HEK293T (cell line): ENCODE measurements around the gene UBE4A.

ENCODE experiments used
- CTCF ChIA-PET: fragments of 350-600 bp; formaldehyde crosslinking; extraction: SDS; loops from one replicate; lab custom pipeline; 2021; ENCODE audit warnings: antibody characterized with exemption, inconsistent platforms; lab: Yijun Ruan, JAX
- POLR2A ChIA-PET: fragments of 350-600 bp; formaldehyde crosslinking; extraction: SDS; loops from one replicate; lab custom pipeline; 2020; ENCODE audit warnings: antibody characterized with exemption, inconsistent platforms; lab: Yijun Ruan, JAX
- DNase-seq: peaks from one replicate; pipeline ENCODE4 v3.0.0; 2012; ENCODE audit warnings: mixed read lengths; ENCODE audit errors: extremely low spot score
- ARNT ChIP-seq: fragments of 450-650 bp; IDR thresholded peaks from 2 replicates; pipeline ENCODE4 v1.6.1; 2017; ENCODE audit warnings: mild to moderate bottlenecking
- BHLHE40 ChIP-seq: fragments of 450-650 bp; IDR thresholded peaks from 2 replicates; pipeline ENCODE4 v1.6.1; 2016; ENCODE audit warnings: mild to moderate bottlenecking, moderate library complexity, borderline replicate concordance
- CTBP1 ChIP-seq: fragments of 450-650 bp; IDR thresholded peaks from 2 replicates; pipeline ENCODE4 v1.6.1; 2016; ENCODE audit warnings: borderline replicate concordance
- ELF4 ChIP-seq: fragments of 450-650 bp; IDR thresholded peaks from 2 replicates; pipeline ENCODE4 v1.6.1; 2017; ENCODE audit warnings: antibody characterized with exemption
- FOXA1 ChIP-seq: fragments of 450-650 bp; IDR thresholded peaks from 2 replicates; pipeline ENCODE4 v1.6.1; 2016; ENCODE audit warnings: mild to moderate bottlenecking
- FOXK2 ChIP-seq: fragments of 450-650 bp; IDR thresholded peaks from 2 replicates; pipeline ENCODE4 v1.6.1; 2016; ENCODE audit warnings: mild to moderate bottlenecking
- FOXM1 ChIP-seq: fragments of 450-650 bp; IDR thresholded peaks from 2 replicates; pipeline ENCODE4 v1.6.1; 2017; ENCODE audit warnings: mild to moderate bottlenecking, borderline replicate concordance
- HDGF ChIP-seq: fragments of 450-650 bp; IDR thresholded peaks from 2 replicates; pipeline ENCODE4 v1.6.1; 2017; ENCODE audit warnings: antibody characterized with exemption, borderline replicate concordance
- L3MBTL2 ChIP-seq: fragments of 450-650 bp; conservative IDR thresholded peaks from 2 replicates; pipeline ENCODE4 v1.6.1; 2016; ENCODE audit warnings: mild to moderate bottlenecking
- LEF1 ChIP-seq: fragments of 450-650 bp; IDR thresholded peaks from 2 replicates; pipeline ENCODE4 v1.6.1; 2017; ENCODE audit warnings: mild to moderate bottlenecking, borderline replicate concordance
- NFRKB ChIP-seq: fragments of 450-650 bp; IDR thresholded peaks from 2 replicates; pipeline ENCODE4 v1.6.1; 2016; ENCODE audit warnings: mild to moderate bottlenecking, moderate library complexity
- PKNOX1 ChIP-seq: fragments of 450-650 bp; IDR thresholded peaks from 2 replicates; pipeline ENCODE4 v1.6.1; 2016
- SP1 ChIP-seq: fragments of 450-650 bp; IDR thresholded peaks from 2 replicates; pipeline ENCODE4 v1.6.1; 2017
- SUZ12 ChIP-seq: fragments of 450-650 bp; IDR thresholded peaks from 2 replicates; pipeline ENCODE4 v1.6.1; 2016; ENCODE audit warnings: mild to moderate bottlenecking
- TARDBP ChIP-seq: fragments of 450-650 bp; IDR thresholded peaks from 2 replicates; pipeline ENCODE4 v1.6.1; 2016
- ZNF384 ChIP-seq: fragments of 450-650 bp; IDR thresholded peaks from 2 replicates; pipeline ENCODE4 v1.6.1; 2016

Gene UBE4A

GRCh38 chr11:118374729-118375128, 15.3 kb downstream of the UBE4A start:
- no peak for DNase-seq
- no peak for TF ChIP-seq PKNOX1
- ChIA-PET CTCF (no interaction called here), POLR2A (interaction anchor here (1.4 kb wide), 1 partner anchor 61 kb away, joined by 3 read pairs; no protein-coding TSS in a partner anchor)

- DNase-seq: no peak
- TF ChIP-seq BHLHE40 (no peak), SUZ12 (no peak), ZNF384 (no peak), FOXA1 (no peak), HDGF (no peak), ARNT (no peak), L3MBTL2 (no peak)
- ChIA-PET POLR2A (interaction anchor here (1.4 kb wide), 1 partner anchor 60 kb away, joined by 3 read pairs; no protein-coding TSS in a partner anchor), CTCF (no interaction called here)
Measured at GRCh38 chr11:118375978-118376377, 16.6 kb downstream of the UBE4A start.

GRCh38 chr11:118379497-118379896, 20.1 kb downstream of the UBE4A start:
- TF ChIP-seq HDGF (no peak), ZNF384 (no peak), TARDBP (no peak), PKNOX1 (no peak), FOXM1 (no peak), FOXA1 (no peak), BHLHE40 (no peak), LEF1 (no peak), ELF4 (no peak), ARNT (no peak), FOXK2 (no peak), CTBP1 (no peak), NFRKB (no peak), L3MBTL2 (no peak), SP1 (no peak), SUZ12 (no peak)
- DNase-seq: no peak
- POLR2A ChIA-PET: no interaction called here
- CTCF ChIA-PET: no interaction called here

GRCh38 chr11:118380571-118380970, 21.2 kb downstream of the UBE4A start:
- no peak for DNase-seq
- TF ChIP-seq ELF4 (no peak), FOXK2 (no peak), FOXM1 (no peak), ARNT (no peak), HDGF (no peak), FOXA1 (no peak), TARDBP (no peak), BHLHE40 (no peak), SP1 (no peak), LEF1 (no peak), CTBP1 (no peak)
- POLR2A ChIA-PET: no interaction called here
- CTCF ChIA-PET: no interaction called here

- ChIA-PET CTCF (no interaction called here), POLR2A (no interaction called here)
- TF ChIP-seq BHLHE40 (no peak), FOXM1 (no peak), SUZ12 (no peak), ZNF384 (no peak), TARDBP (no peak), ELF4 (no peak), HDGF (no peak), CTBP1 (no peak)
- no peak for DNase-seq
Measured at GRCh38 chr11:118382954-118383353, 23.6 kb downstream of the UBE4A start.

GRCh38 chr11:118383657-118384056, 24.3 kb downstream of the UBE4A start:
- TF ChIP-seq FOXA1 (no peak), L3MBTL2 (no peak), CTBP1 (no peak), SUZ12 (no peak), ELF4 (no peak), ZNF384 (no peak), ARNT (no peak), NFRKB (no peak), FOXK2 (no peak), PKNOX1 (no peak), SP1 (no peak), HDGF (no peak)
- no peak for DNase-seq
- ChIA-PET POLR2A (interaction anchor here (1.1 kb wide), 1 partner anchor 19 kb away, joined by 5 read pairs; the partner anchor contains the start of gene ATP5MG), CTCF (no interaction called here)

- no peak for DNase-seq
- ChIA-PET CTCF (interaction anchor here (0.6 kb wide), 2 partner anchors 24 to 47 kb away, joined by 3 read pairs; no protein-coding TSS in a partner anchor), POLR2A (no interaction called here)
- TF ChIP-seq FOXA1: no peak
- TF ChIP-seq NFRKB: no peak
- TF ChIP-seq SUZ12: no peak
- no peak for TF ChIP-seq ELF4
- TF ChIP-seq PKNOX1: no peak
- TF ChIP-seq LEF1: no peak
- TF ChIP-seq ZNF384: no peak
- no peak for TF ChIP-seq L3MBTL2
Measured at GRCh38 chr11:118396097-118396501, 36.7 kb downstream of the UBE4A start.
